GM19193 (cell line): ENCODE data around the gene RASSF5.

Source experiments
- POLR2A ChIP-seq: IDR thresholded peaks from 4 replicates; pipeline ENCODE4 v1.6.1; 2011; ENCODE audit not compliant: insufficient read depth, insufficient read length; ENCODE audit errors: extremely low read depth

Gene RASSF5

DNA sequence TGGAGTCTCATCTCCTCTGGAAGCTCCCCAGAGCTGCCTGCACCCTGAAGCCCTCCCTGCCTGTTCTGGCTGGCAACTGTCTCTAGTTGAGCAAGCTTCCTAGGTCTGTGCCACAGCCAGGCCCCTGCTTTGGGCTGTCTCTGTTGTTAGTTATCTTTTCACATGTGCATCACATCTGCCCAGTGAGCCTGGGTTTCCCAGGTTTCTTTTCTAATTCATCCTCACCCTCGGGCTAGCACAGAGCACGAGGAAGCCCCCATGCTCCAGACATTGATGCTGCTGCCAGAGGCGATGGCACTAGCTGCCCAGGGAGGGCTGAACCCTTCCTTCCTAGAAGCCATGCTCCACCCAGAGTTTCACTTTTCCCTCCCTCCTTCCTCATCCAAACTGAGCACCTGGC lies 27.2 kb downstream of the RASSF5 start:
- no peak for TF ChIP-seq POLR2A

- no peak for TF ChIP-seq POLR2A
Observed at GRCh38 chr1:206535853-206536188, 28.5 kb downstream of the RASSF5 start.

GRCh38 chr1:206537141-206537540 lies 29.8 kb downstream of the RASSF5 start:
- no peak for TF ChIP-seq POLR2A

DNA sequence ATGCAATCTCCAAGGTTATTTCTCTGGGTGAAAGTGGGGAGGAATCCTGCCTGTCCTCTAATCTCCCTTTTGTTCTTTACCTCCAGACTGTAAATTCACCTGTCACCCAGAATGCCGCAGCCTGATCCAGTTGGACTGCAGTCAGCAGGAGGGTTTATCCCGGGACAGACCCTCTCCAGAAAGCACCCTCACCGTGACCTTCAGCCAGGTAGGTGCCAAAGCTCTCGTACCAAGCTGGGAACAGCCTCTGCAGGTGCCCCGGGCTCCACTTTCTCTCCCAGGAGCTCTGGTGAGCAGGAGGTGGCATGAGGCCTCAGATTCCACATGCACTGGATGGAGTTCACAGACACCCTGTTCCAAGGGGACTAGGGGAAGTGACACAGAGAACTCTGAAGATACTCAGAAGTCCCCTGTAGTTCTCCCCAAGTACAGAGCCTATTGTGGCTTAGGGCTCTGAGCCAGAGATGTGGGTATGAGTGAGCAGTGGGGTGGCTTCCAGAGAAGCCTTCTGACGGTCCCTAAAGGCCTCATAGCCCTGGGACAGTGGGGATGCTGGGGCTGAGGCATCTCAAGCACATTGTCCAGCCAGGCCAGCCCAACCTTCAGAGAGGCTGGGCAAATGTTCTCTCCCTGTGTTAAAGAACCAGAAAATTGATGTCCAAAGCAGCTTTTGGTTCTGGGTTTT lies 30.9 kb downstream of the RASSF5 start:
- no peak for TF ChIP-seq POLR2A

- no peak for TF ChIP-seq POLR2A
Observed at GRCh38 chr1:206538901-206539640, 31.7 kb downstream of the RASSF5 start.

- no peak for TF ChIP-seq POLR2A
Observed at GRCh38 chr1:206540044-206540780, 32.9 kb downstream of the RASSF5 start.

DNA sequence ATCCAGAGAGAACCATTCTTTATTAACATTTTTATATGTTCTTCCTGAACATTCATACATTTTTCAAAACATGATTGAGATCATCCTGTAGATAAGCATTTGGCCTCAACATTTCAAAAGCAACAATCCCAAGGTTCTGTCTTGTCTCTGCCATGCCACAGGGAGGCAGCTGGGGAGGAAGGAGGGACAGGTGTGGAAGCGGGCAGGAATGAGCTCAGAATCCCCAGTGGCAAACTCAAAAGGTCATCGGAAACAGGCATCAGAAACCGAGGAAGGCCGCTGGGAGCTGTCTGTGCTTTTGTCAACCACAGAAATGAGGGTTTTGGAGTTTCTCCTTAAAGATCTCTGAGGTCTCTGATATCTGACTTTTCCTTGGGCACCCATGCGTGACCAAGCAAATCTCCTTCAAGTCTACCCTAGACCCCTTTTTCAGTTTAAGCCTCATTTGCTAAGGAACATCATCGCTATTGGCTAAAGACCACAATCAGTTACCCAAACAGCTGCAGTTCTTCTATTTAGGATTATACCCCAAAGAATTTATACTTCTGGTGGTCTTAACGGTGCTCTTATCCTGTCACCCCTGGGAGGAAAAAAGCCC lies 34.0 kb downstream of the RASSF5 start:
- TF ChIP-seq POLR2A = no peak

DNA sequence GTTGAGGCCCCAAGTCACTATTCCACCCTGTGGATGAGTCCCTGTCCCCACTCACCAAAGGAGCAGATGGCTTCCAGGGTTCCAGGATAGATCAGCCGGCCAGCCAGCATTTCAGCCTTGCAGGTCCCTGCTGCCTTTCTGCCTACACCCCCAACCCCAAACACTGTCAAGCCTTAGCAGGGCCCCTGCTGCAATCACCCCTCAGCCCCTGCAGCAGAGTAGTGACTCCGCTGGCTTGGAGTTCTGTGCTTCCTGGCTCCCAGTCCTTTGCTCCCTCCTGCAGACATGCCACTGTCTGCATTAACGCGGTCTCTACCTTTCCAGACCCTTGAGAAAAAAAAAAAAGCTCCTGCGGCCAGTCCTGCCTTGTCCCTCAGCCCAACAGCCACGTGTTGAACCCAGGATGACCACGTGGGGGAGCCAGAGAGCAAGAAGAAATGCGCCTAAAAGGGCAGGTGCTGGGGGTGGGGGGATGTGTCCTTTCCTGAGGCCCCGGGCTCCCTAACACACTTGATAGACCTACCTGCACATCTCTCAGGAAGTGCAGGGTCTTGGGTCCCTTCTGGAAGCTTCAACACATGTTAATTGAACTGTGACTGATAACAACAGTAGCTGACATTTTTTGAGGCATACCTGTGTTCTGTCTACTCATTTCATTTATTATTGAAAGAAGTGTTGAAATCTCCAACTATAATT lies 37.4 kb downstream of the RASSF5 start:
- no peak for TF ChIP-seq POLR2A

DNA sequence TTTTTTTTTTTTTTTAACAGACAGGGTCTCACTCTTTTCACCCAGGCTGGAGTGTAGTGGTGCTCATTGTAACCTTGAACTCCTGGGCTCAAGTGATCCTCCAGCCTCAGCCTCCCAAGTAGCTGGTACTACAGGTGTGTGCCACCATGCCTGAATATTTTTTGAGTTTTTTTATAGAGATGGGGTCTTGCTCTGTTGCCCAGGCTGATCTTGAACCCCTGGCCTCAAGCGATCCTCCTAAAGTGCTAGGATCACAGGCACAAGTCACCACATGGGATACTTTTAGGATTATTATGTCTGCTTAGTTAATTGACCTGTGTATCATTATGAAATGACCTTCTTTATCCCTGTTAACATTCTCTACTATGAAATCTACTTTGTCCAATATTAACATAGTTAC lies 38.0 kb downstream of the RASSF5 start:
- TF ChIP-seq POLR2A = no peak

DNA sequence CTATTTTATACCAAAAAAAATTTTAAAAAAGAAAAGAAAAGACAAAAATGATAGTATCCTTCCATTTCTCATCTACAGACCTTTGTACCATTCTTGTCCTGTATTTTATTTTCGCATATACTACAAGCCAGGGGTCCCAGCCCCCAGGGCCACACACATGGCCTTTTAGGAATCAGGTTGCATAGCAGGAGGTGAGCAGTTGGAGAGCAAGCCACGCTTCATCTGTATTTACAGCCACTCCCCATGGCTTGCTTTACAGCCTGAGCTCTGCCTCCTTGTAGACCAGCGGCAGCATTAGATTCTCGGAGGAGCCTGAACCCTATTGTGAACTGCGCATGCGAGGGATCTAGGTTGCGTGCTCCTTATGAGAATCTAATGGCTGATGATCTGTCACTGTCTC lies 39.8 kb downstream of the RASSF5 start:
- TF ChIP-seq POLR2A = no peak

DNA sequence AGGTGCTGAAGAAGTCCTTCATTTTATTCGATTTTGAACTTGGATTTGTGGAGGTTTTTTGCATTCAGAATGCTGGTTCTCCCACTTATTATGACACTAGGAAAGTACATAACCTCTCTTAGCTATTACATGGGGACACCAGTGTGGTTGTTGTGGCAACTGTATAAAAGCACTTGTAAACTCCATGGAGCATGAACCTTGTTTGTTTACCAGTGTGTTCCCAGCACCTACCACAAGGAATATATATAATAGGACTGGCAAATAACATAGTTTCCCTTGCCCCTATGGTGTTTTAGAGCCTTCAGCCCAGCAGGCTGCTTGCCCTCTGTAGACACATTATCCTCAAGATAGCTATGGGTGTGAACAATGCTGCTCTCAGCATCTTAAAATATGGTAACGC lies 43.1 kb downstream of the RASSF5 start:
- no peak for TF ChIP-seq POLR2A

DNA sequence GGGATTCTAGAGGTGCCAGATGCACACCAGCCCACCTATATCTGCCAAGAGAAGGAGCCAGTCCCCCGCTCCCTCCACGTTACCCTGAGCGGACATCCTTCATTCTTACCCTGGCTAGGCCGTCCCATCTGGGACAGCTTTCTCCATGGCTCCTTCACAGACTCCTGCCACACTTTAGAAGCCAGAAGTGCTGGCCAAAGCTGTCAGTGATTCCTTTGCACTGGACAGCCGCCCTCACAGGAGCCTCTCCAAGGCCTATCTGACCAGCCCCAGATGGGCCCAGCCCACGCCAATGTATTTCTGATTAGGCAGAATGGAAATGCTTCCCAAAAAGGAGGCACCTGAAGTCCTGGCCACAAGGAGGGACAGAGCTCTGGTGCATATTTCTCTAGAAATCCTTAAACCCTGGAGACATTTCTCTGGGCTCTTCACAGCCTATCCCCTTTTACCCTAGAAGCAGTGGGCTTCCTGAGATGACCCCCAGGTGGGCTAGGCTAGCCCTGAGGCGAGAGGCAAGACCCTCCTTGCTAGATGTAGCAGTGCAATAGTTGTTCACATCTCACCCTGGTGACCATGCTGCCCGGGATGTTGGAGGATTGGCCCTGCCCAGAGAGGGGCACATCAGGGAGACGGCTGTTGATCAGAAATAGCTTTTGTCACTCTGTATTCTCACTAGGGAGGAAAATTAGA lies 44.1 kb downstream of the RASSF5 start:
- TF ChIP-seq POLR2A = no peak

DNA sequence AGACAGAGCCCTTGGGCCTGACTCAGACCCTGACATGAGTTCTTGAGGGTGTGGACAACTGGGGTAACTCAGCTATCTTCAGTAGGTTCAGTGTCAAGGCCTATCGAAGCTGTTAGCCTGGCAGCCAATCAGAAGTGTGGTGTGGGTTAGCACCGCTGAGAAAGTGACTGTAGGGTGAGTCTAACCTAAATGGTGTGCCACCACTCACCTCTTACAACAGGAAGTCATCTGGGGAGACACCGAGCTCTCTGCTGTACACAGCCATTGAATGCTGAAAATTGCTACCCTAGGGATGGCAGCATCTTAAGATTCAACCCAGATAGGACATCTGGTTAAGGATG lies 44.6 kb downstream of the RASSF5 start:
- TF ChIP-seq POLR2A = no peak

DNA sequence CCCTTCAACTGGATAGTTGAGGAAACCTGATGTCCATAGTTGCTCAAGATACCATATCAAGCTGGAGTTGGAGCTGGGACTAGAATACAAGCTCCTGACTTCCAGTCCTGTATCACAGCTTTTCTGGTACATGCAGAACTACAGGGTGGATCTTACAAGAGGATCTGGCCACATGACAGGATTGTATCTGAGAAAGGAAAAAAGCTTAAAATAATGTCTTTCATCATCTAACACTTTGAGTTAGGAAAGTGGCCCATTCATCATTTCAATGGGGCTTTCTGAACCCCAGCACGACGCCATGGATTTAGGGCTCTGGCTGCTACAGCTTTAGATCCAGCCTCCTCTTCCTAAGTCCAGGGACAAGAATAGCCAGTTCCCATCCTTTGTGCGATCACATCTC lies 46.9 kb downstream of the RASSF5 start:
- no peak for TF ChIP-seq POLR2A

GRCh38 chr1:206554701-206555472 lies 47.6 kb downstream of the RASSF5 start:
- no peak for TF ChIP-seq POLR2A
